HepG2 (cell line): ENCODE data around the gene TLCD1. TPM values are rescaled to one million over a fixed set of nuclear protein-coding genes. Genes with fewer than 3 reads are reported as not detected.

Experiments
- ATF3 ChIP-seq: sonication (generic); formaldehyde crosslinking; IDR thresholded peaks from 2 replicates; pipeline ENCODE4 v1.4.0; 2020; ENCODE audit warnings: missing genetic modification reagents
- CC2D1A ChIP-seq: sonication (generic); formaldehyde crosslinking; IDR thresholded peaks from 2 replicates; pipeline ENCODE4 v1.8.1; 2023; ENCODE audit warnings: mild to moderate bottlenecking, missing genetic modification reagents
- FOXK1 ChIP-seq: sonication (generic); formaldehyde crosslinking; IDR thresholded peaks from 2 replicates; pipeline ENCODE4 v1.4.0; 2020; ENCODE audit warnings: low read depth, missing genetic modification reagents, borderline replicate concordance
- GMEB1 ChIP-seq: sonication (generic); formaldehyde crosslinking; IDR thresholded peaks from 2 replicates; pipeline ENCODE4 v1.5.1; 2020; ENCODE audit warnings: missing genetic modification reagents, mild to moderate bottlenecking, borderline replicate concordance
- GPBP1L1 ChIP-seq: sonication (generic); formaldehyde crosslinking; IDR thresholded peaks from 2 replicates; pipeline ENCODE4 v1.5.0; 2020; ENCODE audit warnings: mild to moderate bottlenecking, missing genetic modification reagents
- KLF16 ChIP-seq, 2 experiments: sonication (generic) in 1 of 2; formaldehyde crosslinking in 1 of 2; IDR thresholded peaks; 2 replicates each; pipeline versions ENCODE4 v1.6.1 to v1.8.0; 2016 to 2023; ENCODE audit warnings: missing genetic modification reagents in 2 of 2, missing compliant biosample characterization in 1 of 2
- MIXL1 ChIP-seq: IDR thresholded peaks from 2 replicates; pipeline ENCODE4 v1.6.1; 2016
- NONO ChIP-seq, 2 experiments: fragments of 450-650 bp in 1 of 2; sonication (generic) in 1 of 2; formaldehyde crosslinking in 1 of 2; IDR thresholded peaks in 1 of 2; conservative IDR thresholded peaks in 1 of 2; 2 replicates each; pipeline versions ENCODE4 v1.6.1 to v1.8.0; 2017 to 2022; ENCODE audit warnings: mild to moderate bottlenecking in 1 of 2, missing genetic modification reagents in 1 of 2, moderate library complexity in 1 of 2
- PATZ1 ChIP-seq: sonication (generic); formaldehyde crosslinking; IDR thresholded peaks from 2 replicates; pipeline ENCODE4 v1.4.0; 2020; ENCODE audit warnings: missing genetic modification reagents
- PRDM4 ChIP-seq: sonication (generic); formaldehyde crosslinking; IDR thresholded peaks from 2 replicates; pipeline ENCODE4 v1.9.0; 2021; ENCODE audit warnings: missing genetic modification reagents, borderline replicate concordance
- SIX4 ChIP-seq: sonication (generic); formaldehyde crosslinking; IDR thresholded peaks from 2 replicates; pipeline ENCODE4 v1.4.0; 2020; ENCODE audit warnings: missing genetic modification reagents
- ZBTB46 ChIP-seq: sonication (generic); formaldehyde crosslinking; IDR thresholded peaks from 2 replicates; pipeline ENCODE4 v1.4.0; 2020; ENCODE audit warnings: mild to moderate bottlenecking, missing genetic modification reagents, borderline replicate concordance
- ZNF24 ChIP-seq: fragments of 450-650 bp; IDR thresholded peaks from 2 replicates; pipeline ENCODE4 v1.6.1; 2017; ENCODE audit warnings: antibody characterized with exemption, mild to moderate bottlenecking
- ZNF496 ChIP-seq: sonication (generic); formaldehyde crosslinking; IDR thresholded peaks from 2 replicates; pipeline ENCODE4 v1.8.1; 2023; ENCODE audit warnings: mild to moderate bottlenecking, moderate library complexity, missing genetic modification reagents; ENCODE audit not compliant: insufficient replicate concordance
- ZNF616 ChIP-seq: sonication (generic); formaldehyde crosslinking; IDR thresholded peaks from 2 replicates; pipeline ENCODE4 v1.5.0; 2020; ENCODE audit warnings: low read depth, mild to moderate bottlenecking, missing genetic modification reagents
- ZNF709 ChIP-seq: sonication (generic); formaldehyde crosslinking; IDR thresholded peaks from 2 replicates; pipeline ENCODE4 v1.5.0; 2020; ENCODE audit warnings: mild to moderate bottlenecking, missing genetic modification reagents
- polyA plus RNA-seq, 8 experiments: library from polyadenylated mRNA; depleted of rRNA in 3 of 8; stranded (reverse) in 7 of 8; unstranded in 1 of 8; fragments of >200 nt; fragmentation: Illumina TruSeq in 4 of 8; extraction: Trizol in 4 of 8; gene quantifications; 2 replicates each; pipeline versions ENCODE4 v1.2.1 to v1.2.3, GENCODE V29; 2011 to 2016; ENCODE audit warnings: low read depth in 4 of 8, missing spikeins in 1 of 8, mixed read lengths in 1 of 8; ENCODE audit not compliant: insufficient read depth in 1 of 8
- total RNA-seq, 5 experiments: library from RNA; depleted of rRNA; stranded (reverse); fragments of >200 nt; fragmentation: Illumina TruSeq; extraction: Trizol; gene quantifications; 2 replicates each; pipeline ENCODE4 v1.2.3, GENCODE V29; 2016; ENCODE audit warnings: low read depth in 1 of 5

The TLCD1 gene
- total and polyA plus RNA-seq, 2 of the 13 experiments (the other 11 are each of a cell fraction or from before 2014, with no cell fraction given), result 14.9 to 19.6 TPM

GRCh38 chr17:28750178-28751047, 24.4 kb upstream of the TLCD1 start (continued):
- TF ChIP-seq ZBTB46 (CRISPR knock-in tag), result no peak
- no peak for TF ChIP-seq ZNF616 (CRISPR knock-in tag)
- TF ChIP-seq GPBP1L1, result no peak
- no peak for TF ChIP-seq ZNF496
- no peak for TF ChIP-seq ATF3
- no peak for TF ChIP-seq SIX4
- no peak; the same call in 1 of the 2 replicates for TF ChIP-seq GMEB1
- TF ChIP-seq MIXL1 (CRISPR knock-in tag), result peak; percentile 60; the same call in 1 of the 2 replicates
- no peak for TF ChIP-seq ZNF709 (CRISPR knock-in tag)
- TF ChIP-seq NONO (IDR thresholded peaks at IDR 0.05), result no peak
- TF ChIP-seq NONO (CRISPR knock-in tag; conservative IDR thresholded peaks at IDR 0.05), result no peak
- TF ChIP-seq ZNF24, result no peak
- no peak for TF ChIP-seq FOXK1 (CRISPR knock-in tag)
- TF ChIP-seq KLF16 (CRISPR knock-in tag; IDR thresholded peaks at IDR 0.05), result peak in 1 of 2 experiments; percentile 43; a peak in 1 of 4 replicates
- peak; percentile 52; the same call in 1 of the 2 replicates for TF ChIP-seq PATZ1 (CRISPR knock-in tag)
- no peak for TF ChIP-seq CC2D1A (CRISPR knock-in tag)
- TF ChIP-seq PRDM4 (CRISPR knock-in tag), result no peak
